Pancreas (tissue), 8 donors: ENCODE measurements around the gene RAP1GAP2. TPM values are rescaled to one million over a fixed set of nuclear protein-coding genes. Genes with fewer than 3 reads are reported as not detected.

Experiments used
- microRNA-seq, 2 donors: library from miRNA; unstranded; fragments of <30 nt; microRNA quantifications; one replicate each; pipeline versions ENCODE4 to v1.1.0, GENCODE V29; 2019 to 2020
- polyA plus RNA-seq, 2 donors: library from polyadenylated mRNA; stranded (reverse); fragments of 200-250 nt; gene quantifications; one replicate each; pipeline ENCODE4 v1.2.3, GENCODE V29; 2013
- total RNA-seq, 6 donors: library from RNA; stranded (reverse); fragmentation: NEBNext Ultra II Directional in 4 of 6; extraction: Animal tissue kit (Norgen Biotek cat#: 25700) in 4 of 6; gene quantifications; one replicate each; pipeline versions ENCODE4 v1.2.1 to v1.2.4, GENCODE V29; 2021 to 2023
- donor health status: healthy with polysubstance abuse.
- donor health status: DM: no; HTN: no; CAD: no; lungs with moderate emphysema.
- donor health status: DM: no; HTN: no; CAD: no.
- donor health status: Bipolar disorder and iron deficiency.
- donor health status: DM: yes; HTN: yes; CAD: no.
- donor health status: DM: no; HTN: no; CAD: no.
- donor health status: DM: no; HTN: no; CAD: no.
- donor health status: DM: yes; HTN: yes; CAD: no.

The RAP1GAP2 gene
- total and polyA plus RNA-seq, 8 donors, result 29.7 to 51.2 (median 43.0) TPM

Small RNAs within 50 kb of the gene (microRNA-seq; reads per million reads assigned to microRNA genes)
- gene MIR1253, result 0 reads per million in 2 donors

Other genes with a start within 250 kb of the RAP1GAP2 start
- 10 to 100 TPM; 33.6 to 66.1 (median 37.4) TPM for gene PAFAH1B1, start 202.8 kb upstream of the RAP1GAP2 start, total RNA-seq
- gene PAFAH1B1, start 202.8 kb upstream of the RAP1GAP2 start, polyA plus RNA-seq, result 10 to 100 TPM; 17.3 to 31.9 TPM
- gene CLUH, start 84.7 kb upstream of the RAP1GAP2 start, total RNA-seq, result 10 to 100 TPM; 47.7 to 85.5 (median 62.3) TPM
- 100 to 1,000 TPM in 1 of 2 donors, 10 to 100 TPM in 1; 66.8 to 201 TPM for gene CLUH, start 84.7 kb upstream of the RAP1GAP2 start, polyA plus RNA-seq
- under 1 TPM; 0.19 to 0.76 (median 0.54) TPM for gene CCDC92B, start 46.8 kb upstream of the RAP1GAP2 start, total RNA-seq
- 1 to 10 TPM; 1.6 to 4.6 TPM for gene CCDC92B, start 46.8 kb upstream of the RAP1GAP2 start, polyA plus RNA-seq